NCI-H2227 (cell line): ENCODE data around the gene SEMA3E.
A peak's percentile ranks its signal among the peaks of the same experiment; 100 is the strongest.
"Not testable (repeated sequence)": the region's sequence is repeated elsewhere in the genome, so short reads cannot be mapped to it uniquely, and the experiment has no call there.

ENCODE experiments used
- DNase-seq: peaks from one replicate; lab custom pipeline; 2025; ENCODE audit not compliant: unreplicated experiment; lab: John Stamatoyannopoulos, UW

The SEMA3E gene

DNA sequence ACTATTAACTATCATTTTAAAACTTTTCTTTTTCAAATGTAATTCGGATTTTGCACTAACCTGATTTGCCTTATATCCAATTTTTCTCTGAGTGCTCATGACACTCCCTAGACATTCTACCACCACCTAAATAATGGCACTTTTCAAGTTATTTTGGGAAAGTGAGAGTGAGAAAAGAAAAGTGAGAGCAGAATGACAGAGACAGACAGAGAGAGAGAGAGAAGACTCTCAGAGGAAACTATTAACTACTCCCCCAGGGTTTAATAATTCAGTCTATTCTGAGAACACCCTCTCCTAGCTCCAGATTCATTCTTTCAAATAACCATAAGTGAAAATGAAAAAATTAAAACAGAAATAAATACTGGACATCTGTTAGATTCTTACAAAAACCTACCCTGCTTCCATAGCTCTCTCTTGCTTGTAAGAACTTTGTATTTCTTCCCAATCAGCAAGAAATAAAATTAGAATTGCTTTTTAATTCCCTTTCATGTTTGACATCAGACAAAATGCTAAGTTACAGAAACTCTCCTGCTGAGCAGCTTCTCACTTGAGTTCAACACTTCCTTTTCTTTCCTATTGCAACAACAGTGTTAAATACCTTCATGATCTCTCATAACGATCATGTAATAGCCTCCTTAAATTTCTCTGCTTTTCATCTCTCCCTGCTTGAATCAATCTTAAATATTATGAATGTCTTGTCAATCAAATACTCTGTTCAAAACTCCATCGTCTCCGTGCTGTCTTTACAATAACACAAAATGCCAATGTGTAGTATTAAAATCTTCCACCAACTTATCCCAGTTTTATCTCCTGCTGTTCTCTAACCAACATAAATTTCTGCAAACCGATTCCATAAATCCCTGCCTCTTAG, 191.7 kb downstream of the SEMA3E start:
- DNase-seq, result no peak

GRCh38 chr7:83456413-83456812, 192.5 kb downstream of the SEMA3E start:
- DNase-seq, result no peak

GRCh38 chr7:83455612-83456011, 193.3 kb downstream of the SEMA3E start:
- no peak for DNase-seq

- no peak for DNase-seq
These were observed 196.7 kb downstream of the SEMA3E start for GRCh38 chr7:83452256-83452655.

DNA sequence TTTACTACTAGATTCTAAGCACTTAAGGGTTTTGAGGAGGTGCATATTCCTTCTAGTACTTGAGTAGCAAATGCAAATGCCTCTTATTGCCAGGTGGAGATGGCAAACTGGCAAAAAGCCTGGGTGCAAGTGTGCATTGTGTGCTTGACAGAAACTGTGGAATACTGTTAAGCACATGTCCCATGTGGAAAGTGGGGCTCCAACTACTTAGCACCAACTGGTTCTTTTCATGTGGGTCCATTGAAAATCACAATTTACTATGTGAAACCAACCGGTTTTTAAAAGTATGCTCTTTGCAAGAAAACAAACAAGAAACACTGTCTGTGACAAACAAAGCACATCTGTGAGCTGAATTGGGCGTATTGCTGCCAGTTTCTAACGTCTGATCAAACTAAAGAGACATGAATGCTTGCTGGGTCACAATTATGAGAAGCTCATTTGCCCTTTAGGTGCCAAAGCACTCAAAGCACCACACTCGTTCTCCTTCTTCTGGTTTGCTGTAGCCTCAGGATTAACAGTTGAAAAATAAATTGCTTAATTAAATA, 197.4 kb downstream of the SEMA3E start:
- no peak for DNase-seq

- DNase-seq, result no peak
These were observed 199.2 kb downstream of the SEMA3E start for GRCh38 chr7:83449781-83450180.

GRCh38 chr7:83447681-83448080, 201.3 kb downstream of the SEMA3E start:
- DNase-seq, result no peak

DNA sequence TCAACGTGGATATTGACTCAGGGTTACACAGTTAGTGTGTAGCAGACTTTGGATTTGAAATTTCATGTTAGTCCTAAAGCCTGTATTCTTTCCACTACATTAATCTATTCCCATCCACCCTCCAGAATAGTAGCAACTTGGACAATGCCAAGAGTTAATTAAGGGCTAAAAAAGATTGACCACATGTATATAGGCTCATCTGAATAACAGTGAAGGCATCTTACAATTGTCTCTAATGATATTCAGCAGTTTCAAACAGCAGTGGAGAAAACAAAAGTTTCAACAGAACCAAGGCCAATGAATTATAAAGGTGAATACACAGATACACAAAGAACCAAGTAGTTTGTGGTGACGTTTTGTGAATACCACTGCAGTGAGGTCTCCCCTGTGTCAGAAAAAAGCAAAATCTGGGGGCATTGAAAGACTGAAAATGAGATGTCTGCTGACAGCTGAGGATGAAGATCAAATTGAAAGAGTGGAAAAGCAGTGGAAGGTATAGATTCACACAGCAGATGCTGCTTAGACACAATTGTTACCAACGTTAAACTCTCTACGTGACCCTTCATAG, 202.8 kb downstream of the SEMA3E start:
- DNase-seq, result no peak

- DNase-seq, result no peak
These were observed 206.0 kb downstream of the SEMA3E start for GRCh38 chr7:83442911-83443310.

- DNase-seq, result no peak
These were observed 209.9 kb downstream of the SEMA3E start for GRCh38 chr7:83439026-83439425.

GRCh38 chr7:83430289-83430688, 218.7 kb downstream of the SEMA3E start:
- DNase-seq, result not testable (repeated sequence)

- no peak for DNase-seq
These were observed 219.4 kb downstream of the SEMA3E start for GRCh38 chr7:83429493-83429892.

- DNase-seq, result no peak
These were observed 221.1 kb downstream of the SEMA3E start for GRCh38 chr7:83427884-83428283.

DNA sequence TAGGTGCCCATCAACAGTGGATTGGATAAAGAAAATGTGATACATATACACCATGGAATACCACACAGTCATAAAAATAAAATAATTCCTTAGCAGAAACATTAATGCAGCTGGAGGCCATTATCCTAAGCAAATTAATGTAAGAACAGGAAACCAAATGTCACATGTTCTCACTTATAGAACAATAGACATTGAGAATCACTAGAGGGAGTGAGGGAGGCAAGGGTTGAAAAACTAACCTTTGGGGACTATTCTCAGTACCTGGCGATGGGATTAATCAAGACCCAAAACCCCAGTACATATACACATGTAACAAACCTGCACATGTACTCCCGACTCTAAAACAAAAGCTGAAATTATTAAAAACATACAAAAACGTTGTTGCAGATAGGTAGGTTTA, 222.6 kb downstream of the SEMA3E start:
- DNase-seq, result no peak

DNA sequence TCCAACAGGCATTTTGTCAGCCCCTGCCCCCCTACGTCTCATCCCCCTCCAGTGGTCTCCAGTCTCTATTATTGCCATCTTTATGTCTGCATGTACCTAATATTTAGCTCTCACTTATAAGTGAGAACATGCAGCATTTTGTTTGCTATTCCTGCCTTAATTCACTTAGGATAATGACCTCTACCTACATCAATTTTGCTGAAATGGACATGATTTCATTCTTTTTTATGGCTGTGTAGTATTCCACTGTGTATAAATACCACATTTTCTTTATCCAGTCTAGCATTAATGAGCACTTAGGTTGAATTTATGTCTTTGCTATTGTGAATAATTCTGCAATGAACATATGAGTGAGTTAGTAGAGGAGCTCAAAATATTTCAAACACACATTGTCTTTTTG, 229.9 kb downstream of the SEMA3E start:
- no peak for DNase-seq

DNA sequence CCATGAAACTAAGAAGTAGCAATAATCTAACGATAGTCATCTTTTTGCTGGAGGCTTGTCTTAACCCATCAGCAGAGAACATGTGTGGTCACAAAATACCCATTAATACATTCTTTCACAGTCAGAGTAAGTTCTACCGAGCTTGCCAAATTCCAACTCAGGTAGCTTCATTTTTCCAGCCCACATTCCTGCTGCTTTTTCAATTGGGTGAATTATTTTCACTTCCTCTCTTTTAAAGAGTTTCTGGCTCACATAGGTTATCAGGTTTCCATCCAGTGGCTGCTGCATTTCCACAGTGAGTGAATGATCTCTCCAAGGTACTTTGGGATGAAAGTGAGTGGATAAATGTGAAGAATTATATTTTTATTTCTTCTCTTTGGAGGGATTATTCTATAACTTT, 233.1 kb downstream of the SEMA3E start:
- DNase-seq, result no peak

DNA sequence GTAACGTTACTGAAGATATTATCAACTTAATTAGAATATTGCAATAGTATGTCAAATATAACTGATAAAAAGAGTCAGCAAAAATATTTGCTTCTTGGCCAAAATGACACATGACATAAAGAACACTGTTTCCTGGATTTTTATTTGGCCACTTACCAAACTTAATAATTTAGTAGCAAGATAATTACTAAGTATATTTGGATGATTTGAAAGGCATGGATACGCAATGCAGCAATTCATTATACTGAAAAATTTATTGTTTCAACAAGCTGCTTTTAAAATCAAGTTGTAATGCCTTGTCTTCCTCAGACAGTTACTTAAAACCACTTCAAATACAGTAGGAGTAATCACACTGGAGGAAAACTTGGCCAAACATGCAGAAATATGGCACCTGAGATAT, 234.0 kb downstream of the SEMA3E start:
- DNase-seq, result no peak

DNA sequence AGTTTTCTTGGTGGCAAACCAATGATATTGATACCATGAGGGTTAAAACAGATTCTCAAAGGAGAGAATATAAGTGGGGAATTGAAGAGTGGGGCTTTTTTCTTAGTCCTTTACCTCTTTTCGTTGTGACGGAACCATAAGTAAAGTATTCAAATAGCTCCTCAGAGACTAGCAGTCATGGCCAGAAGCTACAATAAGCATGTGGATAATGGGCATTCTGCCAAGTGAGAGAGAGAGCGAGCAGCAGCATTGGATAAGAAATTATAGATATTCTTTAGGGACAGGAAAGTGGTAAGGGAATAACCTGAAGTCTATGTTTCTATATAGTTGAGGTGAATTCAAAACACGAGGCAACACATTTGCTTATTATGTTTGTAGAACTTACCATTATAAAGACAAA, 235.1 kb downstream of the SEMA3E start:
- peak; percentile 81 for DNase-seq

DNA sequence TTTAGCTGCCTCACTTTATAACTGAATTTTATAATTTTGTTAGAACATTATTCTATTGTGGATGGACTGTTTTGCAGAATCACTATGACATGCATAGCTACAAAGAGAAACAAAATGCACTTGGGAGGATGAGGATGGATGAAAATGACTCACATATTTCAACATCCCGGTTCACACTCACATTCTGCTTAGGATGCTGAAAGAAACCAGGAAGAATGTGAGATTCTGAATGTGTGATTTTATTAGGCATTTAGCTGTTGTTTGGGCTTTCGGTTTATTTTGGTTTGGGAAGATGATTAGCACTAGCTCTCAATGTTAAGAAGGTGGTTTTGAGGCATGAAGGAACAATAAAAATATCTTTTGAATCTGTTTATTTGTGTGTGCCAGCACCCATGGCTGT, 235.5 kb downstream of the SEMA3E start:
- no peak for DNase-seq

GRCh38 chr7:83410989-83411591, 237.8 kb downstream of the SEMA3E start:
- DNase-seq, result peak; percentile 60

DNA sequence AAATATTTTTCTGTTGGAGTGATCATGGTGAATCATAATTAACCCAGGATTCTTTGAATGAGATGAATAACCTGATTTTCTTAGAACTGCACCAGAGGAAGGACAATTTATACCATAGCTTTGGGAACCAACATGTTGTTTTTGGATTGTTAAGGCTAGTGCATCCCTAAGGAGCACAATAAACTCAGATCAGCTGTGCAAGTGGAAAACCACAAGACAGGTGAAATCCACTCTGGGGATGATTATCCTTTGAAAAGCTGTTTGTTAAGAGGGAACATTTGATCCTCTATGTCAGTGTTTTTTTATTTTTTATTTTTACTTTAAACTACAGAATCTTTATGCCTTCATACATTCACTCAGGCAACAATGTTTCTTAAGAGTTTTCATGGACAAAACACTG, 254.2 kb downstream of the SEMA3E start:
- DNase-seq, result no peak

- no peak for DNase-seq
These were observed 260.5 kb downstream of the SEMA3E start for GRCh38 chr7:83388436-83388835.
